Cardiac muscle cell (in vitro differentiated cells and primary cell): ENCODE measurements around the gene INPP5D. TPM values are rescaled to one million over a fixed set of nuclear protein-coding genes. Genes with fewer than 3 reads are reported as not detected.
A peak's percentile ranks its signal among the peaks of the same experiment; 100 is the strongest.

ENCODE experiments used
- DNase-seq, 2 donors: peaks; one replicate each; pipeline versions ENCODE4 v3.0.0 to v3.0.0-alpha.2; 2010 to 2017; ENCODE audit warnings: low read depth in 1 of 2, low spot score in 1 of 2
- H3K27ac ChIP-seq: fragments of 200-600 bp; sonication (generic); 2 replicates; pipeline ENCODE4 v1.5.1; 2016
- H3K27me3 ChIP-seq: fragments of 200-600 bp; sonication (generic); 2 replicates; pipeline ENCODE4 v1.6.0; 2016; ENCODE audit warnings: control low read depth
- H3K36me3 ChIP-seq: fragments of 200-600 bp; sonication (generic); 2 replicates; pipeline ENCODE4 v1.5.1; 2016; ENCODE audit warnings: control low read depth
- H3K4me1 ChIP-seq: fragments of 200-600 bp; sonication (generic); 2 replicates; pipeline ENCODE4 v1.8.1; 2017; ENCODE audit warnings: low read depth, mild to moderate bottlenecking, mixed run types
- H3K4me3 ChIP-seq: fragments of 200-600 bp; sonication (generic); 2 replicates; pipeline ENCODE4 v1.5.1; 2016; ENCODE audit warnings: mild to moderate bottlenecking
- H3K9me3 ChIP-seq: fragments of 200-600 bp; sonication (generic); 2 replicates; pipeline ENCODE4 v1.5.1; 2017; ENCODE audit warnings: low read depth, mild to moderate bottlenecking, control low read depth
- polyA plus RNA-seq: library from polyadenylated mRNA; unstranded; fragments of >200 nt; fragmentation: Nextera tagmentation; extraction: Ambion mirVana; gene quantifications from 2 replicates; pipeline ENCODE4 v1.2.1, GENCODE V29; 2016
- total RNA-seq: library from RNA; depleted of rRNA; stranded (reverse); fragments of >200 nt; gene quantifications from 2 replicates; pipeline ENCODE4 v1.2.3, GENCODE V29; 2016
- TF ChIP-seq, protein P1 (sequence below): IDR thresholded peaks from 2 replicates; pipeline ENCODE4 v1.5.1; 2012; ENCODE audit warnings: low read depth, mild to moderate bottlenecking, low read length

Gene INPP5D
- total and polyA plus RNA-seq, 2 experiments from 2014 or later, result 4.5 to 6.8 TPM

DNA sequence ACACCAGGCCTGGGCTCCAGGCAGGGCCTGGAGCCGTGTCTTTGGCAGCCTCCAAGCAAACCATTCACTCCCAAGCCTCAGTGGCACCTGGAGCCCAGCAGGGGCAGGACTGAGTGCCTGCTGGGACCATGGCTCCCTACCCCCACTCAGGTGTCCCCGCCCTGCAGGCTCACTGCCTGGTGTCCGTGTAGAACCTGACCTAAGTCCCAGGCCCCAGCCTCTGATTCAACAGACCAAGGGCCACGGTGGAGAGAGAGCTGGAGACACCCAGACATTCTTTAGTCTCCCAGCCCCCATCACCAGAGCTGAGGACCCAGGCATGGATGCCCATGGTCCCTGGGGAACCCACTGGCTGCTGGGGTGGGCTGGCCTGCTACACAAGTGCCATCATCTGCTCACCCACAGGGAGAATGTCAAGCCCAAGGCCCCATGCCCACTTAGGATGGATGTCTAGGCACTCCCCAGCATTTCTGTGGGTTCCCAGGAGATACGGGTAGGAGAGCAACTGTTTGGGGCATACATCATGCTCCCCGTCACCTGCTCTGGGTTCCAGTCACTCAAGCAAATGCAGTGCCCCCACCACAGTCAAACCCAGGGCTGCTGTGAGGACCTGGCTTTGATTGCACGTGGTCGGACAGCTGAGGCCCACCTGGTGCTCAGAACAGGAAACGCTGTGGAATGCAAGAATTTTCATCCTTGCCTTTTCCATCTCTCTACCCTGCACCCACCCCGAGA is 148.4 kb downstream of the INPP5D start:
- H3K4me3 ChIP-seq, result no peak overlapping the region
- H3K27me3 ChIP-seq, result no peaks in the 10 kb centered on the region
- peaks cover 32% of the 10 kb centered on the region for H3K4me1 ChIP-seq
- TF ChIP-seq, protein P1, sequence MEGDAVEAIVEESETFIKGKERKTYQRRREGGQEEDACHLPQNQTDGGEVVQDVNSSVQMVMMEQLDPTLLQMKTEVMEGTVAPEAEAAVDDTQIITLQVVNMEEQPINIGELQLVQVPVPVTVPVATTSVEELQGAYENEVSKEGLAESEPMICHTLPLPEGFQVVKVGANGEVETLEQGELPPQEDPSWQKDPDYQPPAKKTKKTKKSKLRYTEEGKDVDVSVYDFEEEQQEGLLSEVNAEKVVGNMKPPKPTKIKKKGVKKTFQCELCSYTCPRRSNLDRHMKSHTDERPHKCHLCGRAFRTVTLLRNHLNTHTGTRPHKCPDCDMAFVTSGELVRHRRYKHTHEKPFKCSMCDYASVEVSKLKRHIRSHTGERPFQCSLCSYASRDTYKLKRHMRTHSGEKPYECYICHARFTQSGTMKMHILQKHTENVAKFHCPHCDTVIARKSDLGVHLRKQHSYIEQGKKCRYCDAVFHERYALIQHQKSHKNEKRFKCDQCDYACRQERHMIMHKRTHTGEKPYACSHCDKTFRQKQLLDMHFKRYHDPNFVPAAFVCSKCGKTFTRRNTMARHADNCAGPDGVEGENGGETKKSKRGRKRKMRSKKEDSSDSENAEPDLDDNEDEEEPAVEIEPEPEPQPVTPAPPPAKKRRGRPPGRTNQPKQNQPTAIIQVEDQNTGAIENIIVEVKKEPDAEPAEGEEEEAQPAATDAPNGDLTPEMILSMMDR, result no peak
- no peak overlapping the region for H3K27ac ChIP-seq
- no peaks in the 10 kb centered on the region for H3K9me3 ChIP-seq
- DNase-seq, result no peak
- H3K36me3 ChIP-seq, result no peaks in the 10 kb centered on the region

GRCh38 chr2:233209117-233209532 is 149.0 kb downstream of the INPP5D start:
- H3K27me3 ChIP-seq, result no peaks in the 10 kb centered on the region
- no peak overlapping the region for H3K4me3 ChIP-seq
- peak overlapping the region; percentile 34 for H3K27ac ChIP-seq
- H3K36me3 ChIP-seq, result no peaks in the 10 kb centered on the region
- peaks cover 32% of the 10 kb centered on the region for H3K4me1 ChIP-seq
- TF ChIP-seq, protein P1, result no peak
- H3K9me3 ChIP-seq, result no peaks in the 10 kb centered on the region
- DNase-seq, result peak in 1 of 2 donors; percentile 76

- H3K9me3 ChIP-seq, result no peaks in the 10 kb centered on the region
- TF ChIP-seq, protein P1, result no peak
- peaks cover 32% of the 10 kb centered on the region for H3K4me1 ChIP-seq
- H3K4me3 ChIP-seq, result no peak overlapping the region
- peak in 1 of 2 donors; percentile 56 for DNase-seq
- H3K27me3 ChIP-seq, result no peaks in the 10 kb centered on the region
- H3K36me3 ChIP-seq, result no peaks in the 10 kb centered on the region
- peak overlapping the region; percentile 34 for H3K27ac ChIP-seq
These were observed 149.5 kb downstream of the INPP5D start for GRCh38 chr2:233209533-233210171.

DNA sequence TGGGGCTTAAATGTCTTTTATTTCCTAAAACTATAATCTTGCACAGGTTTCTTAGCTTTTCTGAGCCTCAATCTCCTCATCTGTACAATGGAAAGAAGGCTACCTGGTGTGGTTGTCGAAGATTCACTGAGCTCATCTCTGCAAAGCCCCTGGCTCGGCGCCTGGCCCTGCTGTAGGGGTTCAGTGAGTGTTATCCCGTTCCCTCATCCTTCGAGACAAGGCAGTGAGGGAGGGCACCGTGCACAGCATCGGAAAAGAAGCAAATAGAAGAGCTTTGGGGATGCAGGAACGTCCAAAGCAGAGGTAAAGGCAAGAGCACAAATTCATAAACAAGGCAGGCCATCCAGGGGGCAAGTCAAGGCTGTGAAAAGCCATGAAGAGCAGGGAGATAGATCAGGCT is 150.1 kb downstream of the INPP5D start:
- no peak for DNase-seq
- Histone ChIP-seq H3K27me3 (no peaks in the 10 kb centered on the region), H3K4me1 (peaks cover 32% of the 10 kb centered on the region), H3K36me3 (no peaks in the 10 kb centered on the region), H3K27ac (no peak overlapping the region), H3K9me3 (no peaks in the 10 kb centered on the region), H3K4me3 (no peak overlapping the region)
- TF ChIP-seq, protein P1, result no peak

DNA sequence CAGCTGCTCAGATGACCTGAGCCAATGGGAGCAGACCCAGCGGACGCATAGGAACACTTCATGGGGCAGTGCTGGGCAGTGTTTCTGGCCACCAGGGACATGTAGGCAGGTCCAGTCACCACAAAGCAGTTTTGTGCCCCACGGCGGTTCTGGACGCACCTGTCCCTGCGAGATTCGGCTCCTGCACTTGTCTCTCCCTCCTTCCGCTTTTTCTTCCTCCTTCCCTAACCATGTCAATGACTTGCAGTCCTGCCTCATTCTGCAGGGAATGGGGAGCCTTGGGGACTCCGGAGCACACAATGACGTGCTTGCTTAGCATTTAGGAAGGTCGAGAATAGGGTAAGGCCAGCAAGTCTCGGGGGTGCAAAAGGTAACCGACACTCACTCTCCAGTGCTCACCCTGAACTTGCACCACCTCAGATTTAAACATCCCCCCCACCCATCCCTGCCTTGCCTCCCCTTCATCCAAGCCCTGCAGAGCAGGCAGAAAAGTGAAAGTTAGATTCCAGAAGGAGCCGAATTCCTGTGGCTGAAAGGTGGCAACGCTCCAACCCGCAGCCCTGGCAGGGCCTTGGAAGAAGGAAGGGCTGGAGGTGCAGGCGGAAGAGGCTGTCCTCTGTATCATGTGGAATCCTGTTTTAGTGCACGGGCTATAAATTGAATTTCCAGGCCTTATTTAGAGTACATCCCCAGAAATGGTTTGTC is 150.9 kb downstream of the INPP5D start:
- peak in 1 of 2 donors; percentile 96 for DNase-seq
- Histone ChIP-seq H3K36me3 (no peaks in the 10 kb centered on the region), H3K4me1 (peaks cover 32% of the 10 kb centered on the region), H3K27me3 (no peaks in the 10 kb centered on the region), H3K4me3 (no peak overlapping the region), H3K27ac (no peak overlapping the region), H3K9me3 (no peaks in the 10 kb centered on the region)
- TF ChIP-seq, protein P1, result no peak
